SKM-1 treated with dmso at 0.1 percent for 144 hours (cell line): ENCODE measurements around the gene PLXNA1.
A peak's percentile ranks its signal among the peaks of the same experiment; 100 is the strongest.

ENCODE experiments used
- DNase-seq: peaks from one replicate; lab custom pipeline; 2025; ENCODE audit not compliant: unreplicated experiment; lab: John Stamatoyannopoulos, UW

PLXNA1 gene

GRCh38 chr3:126965526-126966080 lies 17.3 kb upstream of the PLXNA1 start:
- DNase-seq = no peak

- no peak for DNase-seq
Observed at GRCh38 chr3:126967386-126967785, 15.5 kb upstream of the PLXNA1 start.

GRCh38 chr3:126968391-126969390 lies 14.2 kb upstream of the PLXNA1 start:
- DNase-seq = no peak

GRCh38 chr3:126969586-126969985 lies 13.3 kb upstream of the PLXNA1 start:
- no peak for DNase-seq

- no peak for DNase-seq
Observed at GRCh38 chr3:126970101-126970500, 12.8 kb upstream of the PLXNA1 start.

GRCh38 chr3:126970921-126971320 lies 12.0 kb upstream of the PLXNA1 start:
- no peak for DNase-seq

GRCh38 chr3:126971891-126972351 lies 11.0 kb upstream of the PLXNA1 start:
- DNase-seq = no peak

- DNase-seq = no peak
Observed at GRCh38 chr3:126972866-126973265, 10.0 kb upstream of the PLXNA1 start.

- DNase-seq = no peak
Observed at GRCh38 chr3:126973814-126974213, 9.1 kb upstream of the PLXNA1 start.

- no peak for DNase-seq
Observed at GRCh38 chr3:126974756-126975155, 8.2 kb upstream of the PLXNA1 start.

- no peak for DNase-seq
Observed at GRCh38 chr3:126976906-126977305, 6.0 kb upstream of the PLXNA1 start.

- no peak for DNase-seq
Observed at GRCh38 chr3:126977821-126978220, 5.1 kb upstream of the PLXNA1 start.

GRCh38 chr3:126978291-126978690 lies 4.6 kb upstream of the PLXNA1 start:
- DNase-seq = no peak

- DNase-seq = no peak
Observed at GRCh38 chr3:126979046-126979628, 3.8 kb upstream of the PLXNA1 start.

- no peak for DNase-seq
Observed at GRCh38 chr3:126980266-126980811, 2.6 kb upstream of the PLXNA1 start.

GRCh38 chr3:126982126-126982470 lies 817 bp upstream of the PLXNA1 start:
- DNase-seq = peak; percentile 24

GRCh38 chr3:126983276-126983652 lies 349 bp downstream of the PLXNA1 start:
- DNase-seq = no peak

GRCh38 chr3:126983653-126984390 lies 907 bp downstream of the PLXNA1 start:
- DNase-seq = no peak

- no peak for DNase-seq
Observed at GRCh38 chr3:126984391-126985131, 1.6 kb downstream of the PLXNA1 start.
